HepG2 (cell line): ENCODE measurements around the gene ACSBG1. TPM values are rescaled to one million over a fixed set of nuclear protein-coding genes. Genes with fewer than 3 reads are reported as not detected.

Experiments used
- BCL6 ChIP-seq: IDR thresholded peaks from 2 replicates; pipeline ENCODE4 v1.6.1; 2016; ENCODE audit warnings: missing genetic modification reagents, missing compliant biosample characterization
- ERF ChIP-seq: IDR thresholded peaks from 2 replicates; pipeline ENCODE4 v1.6.1; 2018; ENCODE audit warnings: missing biosample characterization, missing genetic modification reagents
- ESRRA ChIP-seq: sonication (generic); formaldehyde crosslinking; IDR thresholded peaks from 2 replicates; pipeline ENCODE4 v1.5.1; 2020; ENCODE audit warnings: mild to moderate bottlenecking, low read depth, missing genetic modification reagents
- FOSL2 ChIP-seq: sonication (generic); formaldehyde crosslinking; IDR thresholded peaks from 2 replicates; pipeline ENCODE4 v1.4.0; 2020; ENCODE audit warnings: missing genetic modification reagents
- FOXP1 ChIP-seq, 2 experiments: fragments of 450-650 bp in 1 of 2; IDR thresholded peaks; 2 replicates each; pipeline ENCODE4 v1.6.1; 2017 to 2018; ENCODE audit warnings: antibody characterized with exemption in 1 of 2
- HDAC1 ChIP-seq: sonication (generic); formaldehyde crosslinking; IDR thresholded peaks from 2 replicates; pipeline ENCODE4 v1.5.1; 2020; ENCODE audit warnings: mild to moderate bottlenecking, missing genetic modification reagents
- HDAC6 ChIP-seq: fragments of 200-600 bp; sonication (generic); IDR thresholded peaks from 2 replicates; pipeline ENCODE4 v1.7.0; 2017; ENCODE audit warnings: mild to moderate bottlenecking, antibody characterized with exemption, low read length, low read depth
- HMG20B ChIP-seq: conservative IDR thresholded peaks from 2 replicates; pipeline ENCODE4 v1.6.1; 2016; ENCODE audit warnings: missing genetic modification reagents, missing compliant biosample characterization
- HNF4G ChIP-seq, 2 experiments: sonication (generic) in 1 of 2; formaldehyde crosslinking in 1 of 2; IDR thresholded peaks; 2 replicates each; pipeline versions ENCODE4 v1.4.0 to v1.6.1; 2011 to 2020; ENCODE audit warnings: borderline replicate concordance in 2 of 2, low read depth in 2 of 2, mild to moderate bottlenecking in 2 of 2, low read length in 1 of 2, missing genetic modification reagents in 1 of 2, moderate library complexity in 1 of 2
- KLF12 ChIP-seq: sonication (generic); formaldehyde crosslinking; IDR thresholded peaks from 2 replicates; pipeline ENCODE4 v1.4.0; 2020; ENCODE audit warnings: missing genetic modification reagents, borderline replicate concordance
- NAIF1 ChIP-seq: sonication (generic); formaldehyde crosslinking; IDR thresholded peaks from 2 replicates; pipeline ENCODE4 v1.5.0; 2020; ENCODE audit warnings: mild to moderate bottlenecking, missing genetic modification reagents, borderline replicate concordance
- POLR2AphosphoS5 ChIP-seq: IDR thresholded peaks from 2 replicates; pipeline ENCODE4 v1.6.1; 2012; ENCODE audit warnings: low read depth, low read length
- SOX6 ChIP-seq, 2 experiments: fragments of 450-650 bp in 1 of 2; sonication (generic) in 1 of 2; formaldehyde crosslinking in 1 of 2; IDR thresholded peaks; 2 replicates each; pipeline versions ENCODE4 v1.4.0 to v1.6.1; 2017 to 2020; ENCODE audit warnings: antibody characterized with exemption in 1 of 2, mild to moderate bottlenecking in 1 of 2, missing genetic modification reagents in 1 of 2
- TBP ChIP-seq: sonication (generic); formaldehyde crosslinking; IDR thresholded peaks from 2 replicates; pipeline ENCODE4 v1.5.0; 2020; ENCODE audit warnings: missing genetic modification reagents
- TBX2 ChIP-seq: sonication (generic); formaldehyde crosslinking; IDR thresholded peaks from 2 replicates; pipeline ENCODE4 v1.5.0; 2020; ENCODE audit warnings: missing genetic modification reagents, mild to moderate bottlenecking, borderline replicate concordance
- ZNF101 ChIP-seq: sonication (generic); formaldehyde crosslinking; IDR thresholded peaks from 2 replicates; pipeline ENCODE4 v1.4.0; 2020; ENCODE audit warnings: mild to moderate bottlenecking, low read depth, missing genetic modification reagents, borderline replicate concordance
- ZNF160 ChIP-seq: sonication (generic); formaldehyde crosslinking; IDR thresholded peaks from 2 replicates; pipeline ENCODE4 v1.8.0; 2022; ENCODE audit warnings: mild to moderate bottlenecking, inconsistent platforms, missing genetic modification reagents
- ZNF333 ChIP-seq: sonication (generic); formaldehyde crosslinking; IDR thresholded peaks from 2 replicates; pipeline ENCODE4 v1.4.0; 2020; ENCODE audit warnings: mild to moderate bottlenecking, missing genetic modification reagents, borderline replicate concordance
- ZNF546 ChIP-seq: sonication (generic); formaldehyde crosslinking; conservative IDR thresholded peaks from 2 replicates; pipeline ENCODE4 v1.8.1; 2023; ENCODE audit warnings: mild to moderate bottlenecking, missing genetic modification reagents
- ZNF709 ChIP-seq: sonication (generic); formaldehyde crosslinking; IDR thresholded peaks from 2 replicates; pipeline ENCODE4 v1.5.0; 2020; ENCODE audit warnings: mild to moderate bottlenecking, missing genetic modification reagents
- polyA plus RNA-seq, 8 experiments: library from polyadenylated mRNA; depleted of rRNA in 3 of 8; stranded (reverse) in 7 of 8; unstranded in 1 of 8; fragments of >200 nt; fragmentation: Illumina TruSeq in 4 of 8; extraction: Trizol in 4 of 8; gene quantifications; 2 replicates each; pipeline versions ENCODE4 v1.2.1 to v1.2.3, GENCODE V29; 2011 to 2016; ENCODE audit warnings: low read depth in 4 of 8, missing spikeins in 1 of 8, mixed read lengths in 1 of 8; ENCODE audit not compliant: insufficient read depth in 1 of 8
- total RNA-seq, 5 experiments: library from RNA; depleted of rRNA; stranded (reverse); fragments of >200 nt; fragmentation: Illumina TruSeq; extraction: Trizol; gene quantifications; 2 replicates each; pipeline ENCODE4 v1.2.3, GENCODE V29; 2016; ENCODE audit warnings: low read depth in 1 of 5
- TF ChIP-seq, protein P1 (sequence below): IDR thresholded peaks from 2 replicates; pipeline ENCODE4 v1.4.0; 2020; ENCODE audit warnings: mild to moderate bottlenecking, missing genetic modification reagents
- TF ChIP-seq, protein P2 (sequence below): sonication (generic); formaldehyde crosslinking; IDR thresholded peaks from 2 replicates; pipeline ENCODE4 v1.9.0; 2022; ENCODE audit warnings: low read depth, missing genetic modification reagents
- TF ChIP-seq, protein P3 (sequence below): sonication (generic); formaldehyde crosslinking; IDR thresholded peaks from 2 replicates; pipeline ENCODE4 v1.4.0; 2020; ENCODE audit warnings: mild to moderate bottlenecking, low read depth, missing genetic modification reagents
- TF ChIP-seq, protein P4 (sequence below): sonication (generic); formaldehyde crosslinking; IDR thresholded peaks from 2 replicates; pipeline ENCODE4 v1.8.0; 2022; ENCODE audit warnings: mild to moderate bottlenecking, missing genetic modification reagents, moderate library complexity

ACSBG1 gene
- total and polyA plus RNA-seq, 2 of the 13 experiments (the other 11 are each of a cell fraction or from before 2014, with no cell fraction given): 0.35 to 0.81 TPM

DNA sequence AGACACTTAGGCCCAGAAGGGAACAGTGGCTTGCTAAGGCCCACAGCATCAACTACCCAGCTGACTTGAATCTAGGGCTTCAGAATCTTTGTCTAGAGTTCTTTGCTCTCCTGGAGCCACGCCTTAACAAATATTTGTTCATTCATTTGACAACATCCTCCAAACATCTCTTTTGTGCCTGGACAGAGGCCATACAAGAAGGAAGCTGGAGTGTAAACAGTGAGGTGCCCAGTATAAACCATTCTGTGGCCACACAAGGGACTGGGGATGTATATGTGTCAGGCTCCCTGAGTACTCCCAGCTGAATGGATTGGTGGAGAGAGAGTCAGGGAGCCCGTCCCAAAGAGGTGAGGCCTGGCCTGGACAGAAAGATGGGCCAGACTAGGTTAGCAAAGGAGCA, 106.5 kb downstream of the ACSBG1 start (continued):
- TF ChIP-seq, protein P1, sequence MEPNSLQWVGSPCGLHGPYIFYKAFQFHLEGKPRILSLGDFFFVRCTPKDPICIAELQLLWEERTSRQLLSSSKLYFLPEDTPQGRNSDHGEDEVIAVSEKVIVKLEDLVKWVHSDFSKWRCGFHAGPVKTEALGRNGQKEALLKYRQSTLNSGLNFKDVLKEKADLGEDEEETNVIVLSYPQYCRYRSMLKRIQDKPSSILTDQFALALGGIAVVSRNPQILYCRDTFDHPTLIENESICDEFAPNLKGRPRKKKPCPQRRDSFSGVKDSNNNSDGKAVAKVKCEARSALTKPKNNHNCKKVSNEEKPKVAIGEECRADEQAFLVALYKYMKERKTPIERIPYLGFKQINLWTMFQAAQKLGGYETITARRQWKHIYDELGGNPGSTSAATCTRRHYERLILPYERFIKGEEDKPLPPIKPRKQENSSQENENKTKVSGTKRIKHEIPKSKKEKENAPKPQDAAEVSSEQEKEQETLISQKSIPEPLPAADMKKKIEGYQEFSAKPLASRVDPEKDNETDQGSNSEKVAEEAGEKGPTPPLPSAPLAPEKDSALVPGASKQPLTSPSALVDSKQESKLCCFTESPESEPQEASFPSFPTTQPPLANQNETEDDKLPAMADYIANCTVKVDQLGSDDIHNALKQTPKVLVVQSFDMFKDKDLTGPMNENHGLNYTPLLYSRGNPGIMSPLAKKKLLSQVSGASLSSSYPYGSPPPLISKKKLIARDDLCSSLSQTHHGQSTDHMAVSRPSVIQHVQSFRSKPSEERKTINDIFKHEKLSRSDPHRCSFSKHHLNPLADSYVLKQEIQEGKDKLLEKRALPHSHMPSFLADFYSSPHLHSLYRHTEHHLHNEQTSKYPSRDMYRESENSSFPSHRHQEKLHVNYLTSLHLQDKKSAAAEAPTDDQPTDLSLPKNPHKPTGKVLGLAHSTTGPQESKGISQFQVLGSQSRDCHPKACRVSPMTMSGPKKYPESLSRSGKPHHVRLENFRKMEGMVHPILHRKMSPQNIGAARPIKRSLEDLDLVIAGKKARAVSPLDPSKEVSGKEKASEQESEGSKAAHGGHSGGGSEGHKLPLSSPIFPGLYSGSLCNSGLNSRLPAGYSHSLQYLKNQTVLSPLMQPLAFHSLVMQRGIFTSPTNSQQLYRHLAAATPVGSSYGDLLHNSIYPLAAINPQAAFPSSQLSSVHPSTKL (CRISPR knock-in tag): peak; percentile 74
- no peak for TF ChIP-seq HDAC1 (CRISPR knock-in tag)
- TF ChIP-seq HMG20B: no peak
- TF ChIP-seq ZNF709 (CRISPR knock-in tag): no peak
- TF ChIP-seq SOX6 (IDR thresholded peaks at IDR 0.05): no peak
- TF ChIP-seq SOX6 (CRISPR knock-in tag; IDR thresholded peaks at IDR 0.05): peak; percentile 89
- TF ChIP-seq KLF12: no peak
- TF ChIP-seq HNF4G (IDR thresholded peaks at IDR 0.05; ENCODE audit: borderline replicate concordance, low read depth, low read length): no peak
- TF ChIP-seq HNF4G (CRISPR knock-in tag; IDR thresholded peaks at IDR 0.05; ENCODE audit: borderline replicate concordance, low read depth): no peak
- TF ChIP-seq ZNF546 (CRISPR knock-in tag): no peak
- TF ChIP-seq TBX2: peak; percentile 44; the same call in 1 of the 2 replicates
- TF ChIP-seq, protein P2, sequence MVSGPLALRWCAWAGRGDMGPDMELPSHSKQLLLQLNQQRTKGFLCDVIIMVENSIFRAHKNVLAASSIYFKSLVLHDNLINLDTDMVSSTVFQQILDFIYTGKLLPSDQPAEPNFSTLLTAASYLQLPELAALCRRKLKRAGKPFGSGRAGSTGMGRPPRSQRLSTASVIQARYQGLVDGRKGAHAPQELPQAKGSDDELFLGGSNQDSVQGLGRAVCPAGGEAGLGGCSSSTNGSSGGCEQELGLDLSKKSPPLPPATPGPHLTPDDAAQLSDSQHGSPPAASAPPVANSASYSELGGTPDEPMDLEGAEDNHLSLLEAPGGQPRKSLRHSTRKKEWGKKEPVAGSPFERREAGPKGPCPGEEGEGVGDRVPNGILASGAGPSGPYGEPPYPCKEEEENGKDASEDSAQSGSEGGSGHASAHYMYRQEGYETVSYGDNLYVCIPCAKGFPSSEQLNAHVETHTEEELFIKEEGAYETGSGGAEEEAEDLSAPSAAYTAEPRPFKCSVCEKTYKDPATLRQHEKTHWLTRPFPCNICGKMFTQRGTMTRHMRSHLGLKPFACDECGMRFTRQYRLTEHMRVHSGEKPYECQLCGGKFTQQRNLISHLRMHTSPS (CRISPR knock-in tag): peak; percentile 22; the same call in 1 of the 2 replicates
- TF ChIP-seq ZNF101 (CRISPR knock-in tag): no peak
- no peak for TF ChIP-seq HDAC6
- peak; percentile 52 for TF ChIP-seq BCL6 (CRISPR knock-in tag)
- TF ChIP-seq FOSL2 (CRISPR knock-in tag): peak; percentile 4; the same call in 1 of the 2 replicates
- no peak for TF ChIP-seq FOXP1 (IDR thresholded peaks at IDR 0.05)
- peak; percentile 83 for TF ChIP-seq FOXP1 (CRISPR knock-in tag; IDR thresholded peaks at IDR 0.05)
- no peak for TF ChIP-seq NAIF1
- no peak for TF ChIP-seq TBP (CRISPR knock-in tag)
- TF ChIP-seq ZNF333 (CRISPR knock-in tag): no peak
- TF ChIP-seq POLR2AphosphoS5: no peak
- no peak for TF ChIP-seq ERF
- TF ChIP-seq, protein P3, sequence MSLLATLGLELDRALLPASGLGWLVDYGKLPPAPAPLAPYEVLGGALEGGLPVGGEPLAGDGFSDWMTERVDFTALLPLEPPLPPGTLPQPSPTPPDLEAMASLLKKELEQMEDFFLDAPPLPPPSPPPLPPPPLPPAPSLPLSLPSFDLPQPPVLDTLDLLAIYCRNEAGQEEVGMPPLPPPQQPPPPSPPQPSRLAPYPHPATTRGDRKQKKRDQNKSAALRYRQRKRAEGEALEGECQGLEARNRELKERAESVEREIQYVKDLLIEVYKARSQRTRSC (CRISPR knock-in tag): no peak
- TF ChIP-seq ESRRA (CRISPR knock-in tag): no peak
- TF ChIP-seq, protein P4, sequence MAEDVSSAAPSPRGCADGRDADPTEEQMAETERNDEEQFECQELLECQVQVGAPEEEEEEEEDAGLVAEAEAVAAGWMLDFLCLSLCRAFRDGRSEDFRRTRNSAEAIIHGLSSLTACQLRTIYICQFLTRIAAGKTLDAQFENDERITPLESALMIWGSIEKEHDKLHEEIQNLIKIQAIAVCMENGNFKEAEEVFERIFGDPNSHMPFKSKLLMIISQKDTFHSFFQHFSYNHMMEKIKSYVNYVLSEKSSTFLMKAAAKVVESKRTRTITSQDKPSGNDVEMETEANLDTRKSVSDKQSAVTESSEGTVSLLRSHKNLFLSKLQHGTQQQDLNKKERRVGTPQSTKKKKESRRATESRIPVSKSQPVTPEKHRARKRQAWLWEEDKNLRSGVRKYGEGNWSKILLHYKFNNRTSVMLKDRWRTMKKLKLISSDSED (CRISPR knock-in tag): no peak
- no peak for TF ChIP-seq ZNF160 (CRISPR knock-in tag)
